HEK293 (cell line): ENCODE measurements around the gene STX4.

Experiments used
- CTCF ChIP-seq: fragments of 450-650 bp; formaldehyde crosslinking; IDR thresholded peaks from 2 replicates; pipeline ENCODE4 v1.5.1; 2016; ENCODE audit warnings: missing biosample characterization, missing genetic modification characterization
- MEIS1 ChIP-seq: sonication (generic); formaldehyde crosslinking; IDR thresholded peaks from 2 replicates; pipeline ENCODE4 v1.8.1; 2022; ENCODE audit warnings: missing genetic modification reagents, mild to moderate bottlenecking, borderline replicate concordance
- ZNF133 ChIP-seq: fragments of 450-650 bp; formaldehyde crosslinking; IDR thresholded peaks from 2 replicates; pipeline ENCODE4 v1.5.1; 2016; ENCODE audit warnings: missing biosample characterization, missing genetic modification characterization
- ZNF140 ChIP-seq: fragments of 450-650 bp; formaldehyde crosslinking; IDR thresholded peaks from 2 replicates; pipeline ENCODE4 v1.5.1; 2016; ENCODE audit warnings: missing biosample characterization, missing genetic modification characterization
- ZNF274 ChIP-seq, 2 experiments: fragments of 200-500 bp in 1 of 2; fragments of 450-650 bp in 1 of 2; sonication (Bioruptor generic) in 1 of 2; formaldehyde crosslinking in 1 of 2; IDR thresholded peaks; 2 replicates each; pipeline versions ENCODE4 v1.5.1 to v1.6.1; 2014 to 2016; ENCODE audit warnings: borderline replicate concordance in 1 of 2, inconsistent platforms in 1 of 2, low read length in 1 of 2, missing biosample characterization in 1 of 2, missing genetic modification characterization in 1 of 2
- ZNF292 ChIP-seq: fragments of 450-650 bp; formaldehyde crosslinking; IDR thresholded peaks from 2 replicates; pipeline ENCODE4 v1.5.1; 2016; ENCODE audit warnings: low read depth, missing biosample characterization, missing genetic modification characterization, borderline replicate concordance
- ZNF37A ChIP-seq: fragments of 450-650 bp; IDR thresholded peaks from 2 replicates; pipeline ENCODE4 v1.5.1; 2018; ENCODE audit warnings: missing biosample characterization, missing genetic modification characterization
- ZNF423 ChIP-seq: fragments of 450-650 bp; formaldehyde crosslinking; IDR thresholded peaks from 2 replicates; pipeline ENCODE4 v1.5.1; 2016; ENCODE audit warnings: missing biosample characterization, missing genetic modification characterization
- ZNF548 ChIP-seq: fragments of 450-650 bp; formaldehyde crosslinking; IDR thresholded peaks from 2 replicates; pipeline ENCODE4 v1.5.1; 2016; ENCODE audit warnings: missing biosample characterization, missing genetic modification characterization
- ZNF747 ChIP-seq: fragments of 450-650 bp; formaldehyde crosslinking; IDR thresholded peaks from 2 replicates; pipeline ENCODE4 v1.5.1; 2016; ENCODE audit warnings: missing biosample characterization, missing genetic modification characterization
- TF ChIP-seq, protein P1 (sequence below): fragments of 450-650 bp; formaldehyde crosslinking; IDR thresholded peaks from 2 replicates; pipeline ENCODE4 v1.5.1; 2016; ENCODE audit warnings: missing biosample characterization, missing genetic modification characterization

GRCh38 chr16:31006086-31006385 lies 27.3 kb upstream of the STX4 start:
- TF ChIP-seq CTCF (tag by site-specific recombination) (no peak), ZNF548 (tag by site-specific recombination) (no peak), ZNF133 (tag by site-specific recombination) (no peak), ZNF140 (tag by site-specific recombination) (no peak), ZNF747 (tag by site-specific recombination) (no peak), ZNF37A (no peak), ZNF423 (tag by site-specific recombination) (no peak), ZNF292 (tag by site-specific recombination) (no peak), ZNF274 (IDR thresholded peaks at IDR 0.05; ENCODE audit: low read length) (no peak), ZNF274 (tag by site-specific recombination; IDR thresholded peaks at IDR 0.05; ENCODE audit: borderline replicate concordance) (no peak), MEIS1 (no peak)
- TF ChIP-seq, protein P1, sequence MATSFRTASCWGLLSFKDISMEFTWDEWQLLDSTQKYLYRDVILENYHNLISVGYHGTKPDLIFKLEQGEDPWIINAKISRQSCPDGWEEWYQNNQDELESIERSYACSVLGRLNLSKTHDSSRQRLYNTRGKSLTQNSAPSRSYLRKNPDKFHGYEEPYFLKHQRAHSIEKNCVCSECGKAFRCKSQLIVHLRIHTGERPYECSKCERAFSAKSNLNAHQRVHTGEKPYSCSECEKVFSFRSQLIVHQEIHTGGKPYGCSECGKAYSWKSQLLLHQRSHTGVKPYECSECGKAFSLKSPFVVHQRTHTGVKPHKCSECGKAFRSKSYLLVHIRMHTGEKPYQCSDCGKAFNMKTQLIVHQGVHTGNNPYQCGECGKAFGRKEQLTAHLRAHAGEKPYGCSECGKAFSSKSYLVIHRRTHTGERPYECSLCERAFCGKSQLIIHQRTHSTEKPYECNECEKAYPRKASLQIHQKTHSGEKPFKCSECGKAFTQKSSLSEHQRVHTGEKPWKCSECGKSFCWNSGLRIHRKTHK = no peak
